ENCODE measurements around the gene IGF1R. TPM values are rescaled to one million over a fixed set of nuclear protein-coding genes. Genes with fewer than 3 reads are reported as not detected.

Gene IGF1R
- total RNA-seq, 4 donors from 2014 or later: 39.3 to 97.4 (median 44.7) TPM

- TF ChIP-seq, protein P1, sequence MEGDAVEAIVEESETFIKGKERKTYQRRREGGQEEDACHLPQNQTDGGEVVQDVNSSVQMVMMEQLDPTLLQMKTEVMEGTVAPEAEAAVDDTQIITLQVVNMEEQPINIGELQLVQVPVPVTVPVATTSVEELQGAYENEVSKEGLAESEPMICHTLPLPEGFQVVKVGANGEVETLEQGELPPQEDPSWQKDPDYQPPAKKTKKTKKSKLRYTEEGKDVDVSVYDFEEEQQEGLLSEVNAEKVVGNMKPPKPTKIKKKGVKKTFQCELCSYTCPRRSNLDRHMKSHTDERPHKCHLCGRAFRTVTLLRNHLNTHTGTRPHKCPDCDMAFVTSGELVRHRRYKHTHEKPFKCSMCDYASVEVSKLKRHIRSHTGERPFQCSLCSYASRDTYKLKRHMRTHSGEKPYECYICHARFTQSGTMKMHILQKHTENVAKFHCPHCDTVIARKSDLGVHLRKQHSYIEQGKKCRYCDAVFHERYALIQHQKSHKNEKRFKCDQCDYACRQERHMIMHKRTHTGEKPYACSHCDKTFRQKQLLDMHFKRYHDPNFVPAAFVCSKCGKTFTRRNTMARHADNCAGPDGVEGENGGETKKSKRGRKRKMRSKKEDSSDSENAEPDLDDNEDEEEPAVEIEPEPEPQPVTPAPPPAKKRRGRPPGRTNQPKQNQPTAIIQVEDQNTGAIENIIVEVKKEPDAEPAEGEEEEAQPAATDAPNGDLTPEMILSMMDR (IDR thresholded peaks at IDR 0.05): no peak
- peak; percentile 79 for ATAC-seq (ENCODE audit: low FRiP score)
- peak; percentile 66 for DNase-seq (ENCODE audit: low spot score)
Observed at GRCh38 chr15:98865397-98866339, 217.3 kb downstream of the IGF1R start.

DNA sequence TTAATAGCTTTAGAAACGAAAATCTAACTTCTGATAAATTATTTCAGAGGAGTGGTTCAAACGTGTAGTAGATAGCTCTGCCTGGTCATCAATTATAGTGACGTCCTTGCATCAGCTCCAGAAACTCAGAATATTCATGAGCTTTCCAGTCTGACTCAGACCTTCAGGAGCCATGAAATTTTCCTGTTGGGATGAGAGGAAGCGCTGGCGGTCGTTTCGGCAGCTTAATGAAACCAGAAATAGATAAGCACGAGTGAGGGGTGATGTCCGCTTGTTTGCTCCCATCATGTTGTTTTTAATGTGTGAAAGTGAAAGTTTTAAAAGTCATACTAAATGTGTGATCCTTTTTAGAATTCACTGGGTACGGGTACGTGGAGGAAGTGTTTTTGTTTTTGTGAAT lies 218.2 kb downstream of the IGF1R start:
- TF ChIP-seq, protein P1 (IDR thresholded peaks at IDR 0.05): no peak
- DNase-seq (ENCODE audit: low spot score) (no peak), ATAC-seq (ENCODE audit: low FRiP score) (peak; percentile 62)

GRCh38 chr15:98868564-98868963 lies 220.2 kb downstream of the IGF1R start:
- ATAC-seq (ENCODE audit: low FRiP score) (no peak), DNase-seq (ENCODE audit: low spot score) (no peak)
- TF ChIP-seq, protein P1 (IDR thresholded peaks at IDR 0.05): no peak

- ATAC-seq (ENCODE audit: low FRiP score) (no peak), DNase-seq (ENCODE audit: low spot score) (no peak)
- TF ChIP-seq, protein P1 (IDR thresholded peaks at IDR 0.05): no peak
Observed at GRCh38 chr15:98870788-98871187, 222.4 kb downstream of the IGF1R start.

DNA sequence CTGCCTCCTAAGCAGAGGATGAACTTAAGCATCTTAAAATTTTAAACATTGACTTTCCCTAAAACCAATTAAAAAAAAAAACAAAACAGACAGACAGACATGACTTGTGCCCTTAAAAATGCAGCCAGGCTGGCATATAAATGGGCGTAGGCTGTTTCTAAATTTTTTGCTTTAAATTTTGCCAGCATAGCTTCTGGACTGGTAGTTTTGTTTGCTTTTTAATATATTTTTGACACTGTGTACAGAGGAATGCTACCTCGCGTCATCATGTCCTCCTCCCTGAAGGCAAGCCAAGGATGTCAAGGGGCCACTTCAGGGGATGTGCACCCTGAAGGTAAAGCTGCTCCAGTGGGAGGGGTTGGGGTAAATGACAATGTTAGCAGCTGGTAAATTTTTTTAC lies 224.4 kb downstream of the IGF1R start:
- no peak for ATAC-seq (ENCODE audit: low FRiP score)
- no peak for DNase-seq (ENCODE audit: low spot score)
- TF ChIP-seq, protein P1 (IDR thresholded peaks at IDR 0.05): no peak

- ATAC-seq (ENCODE audit: low FRiP score) (peak; percentile 89), DNase-seq (ENCODE audit: low spot score) (no peak)
- TF ChIP-seq, protein P1 (IDR thresholded peaks at IDR 0.05): no peak
Observed at GRCh38 chr15:98873441-98874218, 225.3 kb downstream of the IGF1R start.

Data from omental fat pad (tissue), 4 donors.